Daoy (cell line): Measurements from ENCODE around the gene TGFBR1. TPM values are rescaled to one million over a fixed set of nuclear protein-coding genes. Genes with fewer than 3 reads are reported as not detected.

ENCODE experiments used
- DNase-seq: peaks from one replicate; pipeline ENCODE4 v3.0.0-alpha.2; 2015; ENCODE audit warnings: low read depth
- total RNA-seq: library from RNA; depleted of rRNA; stranded (reverse); fragments of >200 nt; shearing (Covaris generic); gene quantifications from 2 replicates; pipeline ENCODE4 v1.2.3, GENCODE V29; 2014; rRNA removed

The TGFBR1 gene
- total RNA-seq = 44.7 and 53.5 TPM in 2 replicates

DNA sequence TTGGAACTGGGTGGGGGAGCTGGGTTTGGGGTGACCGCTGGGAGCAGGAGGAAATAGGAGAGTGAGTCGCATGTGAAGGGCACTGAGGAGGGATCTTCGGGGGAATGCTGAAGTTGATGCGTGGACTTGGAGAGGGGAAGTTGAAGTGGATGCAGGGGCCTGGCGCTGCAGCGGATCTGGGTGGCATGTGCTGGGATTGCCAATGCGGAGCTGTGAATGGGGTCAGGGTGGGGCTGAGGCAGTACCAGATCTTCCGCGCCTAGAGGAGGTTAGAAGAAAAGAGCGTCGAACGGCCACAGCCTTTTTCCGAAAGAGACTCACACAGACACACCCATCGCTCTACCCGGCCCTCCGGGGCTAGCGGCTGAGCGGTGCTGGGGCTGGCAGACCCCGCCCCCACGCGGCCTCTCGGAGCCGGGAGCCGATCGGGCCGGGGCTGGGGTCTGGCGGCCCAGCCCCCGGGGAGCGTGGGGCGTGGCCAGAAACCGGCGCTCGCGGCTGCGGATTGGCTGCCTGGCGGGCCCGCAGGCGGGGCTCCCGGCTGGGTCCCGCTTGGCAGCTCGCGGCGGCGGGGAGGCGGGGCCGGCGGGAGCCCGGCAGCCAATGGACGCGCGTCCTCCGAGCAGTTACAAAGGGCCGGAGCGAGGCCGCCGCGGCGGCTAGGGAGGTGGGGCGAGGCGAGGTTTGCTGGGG lies at the start of gene TGFBR1:
TGFBR1 (plus strand) TSS at position 655 of the 693 bp plus-strand sequence. CDS start 93 bp downstream, outside the sequence.
- peak; percentile 98 for DNase-seq

DNA sequence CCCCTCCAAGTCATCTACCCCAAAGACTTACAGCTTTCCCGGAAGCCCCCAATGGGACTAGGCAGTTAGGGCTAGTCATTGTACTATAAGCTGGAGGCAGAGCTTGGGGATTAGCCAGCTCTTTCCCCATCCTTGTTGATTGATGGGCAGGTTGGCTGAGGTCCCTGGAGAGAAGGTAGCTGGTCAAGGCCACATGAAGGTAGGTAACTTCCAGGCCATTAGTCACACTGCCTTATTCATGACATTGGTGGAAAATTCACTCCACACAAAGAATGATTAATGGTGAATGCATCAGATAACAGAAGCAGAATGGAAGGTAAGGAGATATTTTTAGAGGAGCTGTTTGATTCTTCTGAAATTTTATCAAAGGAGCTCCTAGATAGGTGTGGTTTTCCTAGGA lies 49.5 kb upstream of the TGFBR1 start:
- peak; percentile 60 for DNase-seq

GRCh38 chr9:99056186-99056585 lies 48.7 kb upstream of the TGFBR1 start:
- DNase-seq = no peak

DNA sequence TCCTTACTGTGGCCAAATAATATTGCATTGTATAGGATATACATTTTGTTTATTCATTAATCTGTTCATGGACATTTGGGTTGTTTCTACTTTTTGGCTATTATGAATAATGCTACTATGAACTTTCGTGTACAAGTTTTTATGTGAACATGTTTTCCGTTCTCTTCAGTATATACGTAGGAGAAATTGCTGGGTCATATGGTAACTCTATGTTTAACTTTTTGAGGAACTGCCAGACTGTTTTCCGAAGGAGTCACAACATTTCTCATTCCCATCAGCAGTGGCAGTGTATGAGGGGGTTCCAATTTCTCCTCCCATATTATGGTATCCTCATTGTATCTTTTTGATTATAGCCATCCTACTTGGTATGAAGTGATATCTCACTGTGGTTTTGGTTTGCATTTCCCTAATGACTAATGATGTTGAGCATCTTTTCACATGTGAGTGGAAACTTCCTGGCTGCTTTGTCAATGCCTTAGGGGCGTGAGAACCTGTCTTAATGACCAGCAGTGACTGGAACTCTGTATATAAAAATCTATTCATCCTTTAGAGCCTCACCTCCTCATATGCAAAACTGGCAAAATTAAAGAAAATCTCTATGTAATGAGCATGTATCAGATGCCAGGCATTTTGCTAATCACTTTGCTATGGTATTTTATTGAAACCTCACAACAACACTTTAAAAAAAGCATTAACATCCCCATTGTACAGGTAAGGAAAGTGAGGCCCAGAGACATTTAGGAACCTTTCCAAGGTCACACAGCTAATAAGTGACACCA lies 47.8 kb upstream of the TGFBR1 start:
- DNase-seq = peak; percentile 91

- peak; percentile 95 for DNase-seq
These were observed 47.0 kb upstream of the TGFBR1 start for GRCh38 chr9:99057665-99058625.

- DNase-seq = no peak
These were observed 45.7 kb upstream of the TGFBR1 start for GRCh38 chr9:99058964-99059921.

DNA sequence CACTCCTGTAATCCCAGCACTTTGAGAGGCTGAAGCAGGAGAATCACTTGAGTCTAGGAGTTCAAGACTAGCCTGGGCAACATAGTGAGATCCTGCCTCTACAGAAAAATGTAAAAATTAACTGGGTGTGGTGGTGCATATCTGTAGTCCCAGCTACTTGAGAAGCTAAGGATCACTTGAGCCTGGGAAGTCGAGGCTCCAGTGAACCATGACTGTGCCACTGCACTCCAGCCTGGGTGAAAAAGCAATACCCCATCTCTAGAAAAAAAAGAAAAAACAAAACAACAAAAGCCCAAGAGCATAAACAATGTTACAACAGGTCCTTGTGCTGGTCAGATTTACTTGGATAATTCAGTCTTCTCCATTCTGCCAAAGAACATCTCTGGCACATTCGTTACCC lies 44.3 kb upstream of the TGFBR1 start:
- no peak for DNase-seq

DNA sequence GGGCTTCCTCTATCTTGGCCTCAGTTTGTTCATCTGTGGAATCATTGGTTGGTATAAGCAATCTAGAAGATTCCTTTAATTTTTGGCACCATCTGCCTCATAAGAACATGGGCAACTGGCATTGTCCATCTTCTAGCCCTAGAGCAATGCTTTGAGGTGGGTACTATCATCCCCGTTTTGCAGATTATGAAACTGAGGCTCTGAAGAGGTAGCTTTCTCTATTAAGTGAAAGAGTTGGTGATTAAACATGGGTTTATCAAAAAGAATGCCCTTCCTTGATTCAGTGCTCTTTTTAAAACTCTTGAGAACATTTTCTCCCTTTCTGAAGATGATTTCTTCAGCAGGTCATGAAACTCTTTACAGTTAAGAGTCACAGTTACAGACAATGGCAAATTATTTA lies 42.4 kb upstream of the TGFBR1 start:
- no peak for DNase-seq

- no peak for DNase-seq
These were observed 41.4 kb upstream of the TGFBR1 start for GRCh38 chr9:99063522-99063921.

GRCh38 chr9:99066571-99066970 lies 38.3 kb upstream of the TGFBR1 start:
- DNase-seq = no peak

DNA sequence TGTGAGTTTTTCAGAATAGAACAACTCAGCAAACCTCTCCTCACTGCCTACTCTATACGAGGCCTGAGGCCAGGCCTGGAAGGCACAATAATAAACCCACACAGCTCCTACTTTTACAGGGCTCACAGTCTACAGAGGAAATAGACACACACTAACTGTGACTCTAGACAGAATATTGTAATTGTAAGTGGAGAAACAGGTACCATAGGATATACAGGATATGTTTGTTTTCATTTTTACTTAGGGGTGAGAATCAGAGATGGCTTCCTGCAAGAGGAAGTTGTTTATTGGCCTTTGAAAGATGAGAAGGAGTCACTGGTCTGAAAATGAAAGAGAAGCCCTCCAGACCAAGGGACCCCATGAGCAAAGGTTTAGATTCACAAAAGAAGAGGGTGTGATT lies 35.8 kb upstream of the TGFBR1 start:
- DNase-seq = no peak

DNA sequence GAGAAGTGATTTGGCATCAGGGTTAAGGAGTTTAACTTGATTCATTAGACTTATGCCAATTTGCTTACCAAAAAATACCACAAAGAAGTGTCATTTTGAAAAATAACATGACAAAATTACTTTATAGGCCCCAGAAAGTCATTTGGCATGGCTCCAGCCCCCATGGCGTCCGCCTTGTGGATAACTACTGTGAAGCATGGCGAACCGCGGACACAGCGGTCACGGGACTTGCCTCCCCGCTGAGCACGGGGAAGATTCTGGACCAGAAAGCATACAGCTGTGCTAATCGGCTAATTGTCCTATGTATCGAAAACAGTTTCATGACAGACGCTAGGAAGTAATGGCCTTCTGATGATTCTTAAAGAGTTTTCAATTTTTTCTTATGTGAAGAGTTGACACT lies 35.4 kb upstream of the TGFBR1 start:
- DNase-seq = no peak

DNA sequence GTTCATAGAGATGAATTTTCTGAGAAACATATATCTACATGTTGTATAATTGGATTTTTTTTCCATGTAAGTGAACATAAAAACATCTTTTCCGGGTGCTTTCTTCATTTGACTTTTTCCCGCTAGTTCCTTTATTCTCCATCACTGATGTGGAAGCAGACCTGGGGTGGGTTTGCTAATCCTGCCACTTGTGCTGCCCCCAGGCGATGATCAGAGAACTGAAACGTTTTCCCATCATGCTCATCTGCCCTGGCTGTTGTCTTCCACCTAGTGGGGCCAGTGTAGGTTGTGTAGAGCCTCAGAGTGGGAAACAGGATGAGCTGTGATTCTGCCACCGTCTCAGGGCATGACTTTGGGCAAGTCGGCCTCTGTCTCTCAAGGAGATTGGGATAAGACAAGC lies 34.2 kb upstream of the TGFBR1 start:
- no peak for DNase-seq

- peak; percentile 54 for DNase-seq
These were observed 33.4 kb upstream of the TGFBR1 start for GRCh38 chr9:99071313-99072039.

GRCh38 chr9:99072040-99072394 lies 32.9 kb upstream of the TGFBR1 start:
- DNase-seq = no peak

GRCh38 chr9:99073347-99073746 lies 31.6 kb upstream of the TGFBR1 start:
- no peak for DNase-seq

DNA sequence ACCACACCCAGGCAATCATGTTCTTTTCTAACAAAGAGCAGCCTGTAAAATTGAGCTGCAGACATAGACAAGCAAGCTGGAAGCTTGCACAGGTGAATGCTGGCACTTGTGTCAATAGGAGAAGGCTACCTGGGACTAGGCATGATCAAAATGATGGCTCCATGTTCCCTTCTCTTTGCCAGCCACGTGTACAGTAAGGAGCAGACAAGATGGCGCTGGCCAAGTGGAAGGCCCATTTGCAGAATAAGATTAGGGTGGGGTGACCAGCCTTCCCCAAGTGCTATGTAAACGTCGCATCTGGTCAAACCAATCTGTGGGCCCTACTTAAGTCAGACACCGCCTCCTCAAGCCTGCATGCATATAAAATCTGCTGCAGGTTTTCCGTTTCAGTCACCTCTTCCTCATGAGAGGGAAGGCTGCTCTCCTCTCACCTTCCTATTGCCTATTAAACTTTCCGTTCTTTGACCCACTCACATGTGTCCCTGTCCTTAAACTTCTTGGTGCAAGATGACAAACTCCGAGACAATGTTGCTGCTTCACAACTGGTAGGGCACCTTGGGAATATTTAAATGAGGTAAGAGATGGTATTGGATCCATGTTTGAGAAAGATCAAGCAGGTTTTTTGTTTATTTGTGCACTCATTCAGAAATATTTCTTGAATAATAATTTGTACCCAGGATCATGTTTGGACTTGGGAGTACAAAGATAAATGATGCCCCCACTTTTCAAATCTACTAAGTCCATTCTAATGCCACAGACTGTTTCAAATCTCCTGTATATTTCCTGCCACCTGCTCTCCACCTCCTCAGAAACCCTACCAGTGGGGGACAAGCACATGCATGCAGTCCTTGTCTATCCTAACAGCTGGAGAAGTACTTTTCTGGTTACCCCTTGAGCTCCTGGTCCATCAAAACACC lies 30.7 kb upstream of the TGFBR1 start:
- DNase-seq = no peak

DNA sequence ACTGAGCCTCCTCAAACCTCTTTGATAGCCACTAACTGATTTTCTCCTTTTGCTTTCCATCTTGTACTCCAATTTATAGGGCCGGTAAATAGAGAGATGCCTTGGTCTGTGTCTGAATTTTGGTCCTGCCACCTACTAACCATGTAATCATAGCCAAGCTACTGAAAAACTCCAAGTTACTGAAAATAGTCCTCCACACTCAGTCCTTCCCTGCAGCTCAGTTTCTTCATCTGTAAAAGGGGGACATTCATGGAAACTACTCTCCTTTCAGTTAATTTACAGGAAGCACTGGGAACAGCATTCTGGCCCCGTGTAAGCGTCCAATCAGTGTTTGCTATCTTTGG lies 30.0 kb upstream of the TGFBR1 start:
- DNase-seq = no peak

GRCh38 chr9:99075246-99075912 lies 29.5 kb upstream of the TGFBR1 start:
- peak; percentile 85 for DNase-seq
